GM18907 (cell line): ENCODE results near the gene CTAGE4.
"Not testable (repeated sequence)": the region's sequence is repeated elsewhere in the genome, so short reads cannot be mapped to it uniquely, and the experiment has no call there.

Source experiments
- ATAC-seq: cut with Tn5 transposase; IDR thresholded peaks from one replicate; pipeline ENCODE4 v1.9.1; 2021; ENCODE audit warnings: mild to moderate bottlenecking, moderate library complexity; ENCODE audit not compliant: unreplicated experiment

Gene CTAGE4

GRCh38 chr7:144217200-144217599 is 33.9 kb downstream of the CTAGE4 start:
- ATAC-seq, result not testable (repeated sequence)

DNA sequence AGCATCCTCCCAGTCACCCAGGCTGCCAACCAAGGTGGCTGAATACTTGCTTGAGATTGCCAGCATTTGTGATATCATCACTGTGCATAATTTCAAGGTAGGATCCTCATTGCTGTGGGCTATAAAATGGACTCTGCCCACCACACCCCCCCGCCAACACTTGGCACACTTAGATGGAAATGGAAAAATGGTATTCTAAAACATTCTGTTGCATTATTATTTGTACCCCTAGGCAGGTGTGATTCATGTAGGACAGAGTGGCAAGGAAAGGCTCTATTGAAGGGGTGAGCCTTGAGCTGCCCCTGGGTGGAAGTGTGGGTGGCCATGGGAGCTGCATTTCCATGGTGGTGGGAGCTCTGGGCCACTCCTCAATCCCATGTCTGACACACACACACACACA is 35.3 kb downstream of the CTAGE4 start:
- not testable (repeated sequence) for ATAC-seq

DNA sequence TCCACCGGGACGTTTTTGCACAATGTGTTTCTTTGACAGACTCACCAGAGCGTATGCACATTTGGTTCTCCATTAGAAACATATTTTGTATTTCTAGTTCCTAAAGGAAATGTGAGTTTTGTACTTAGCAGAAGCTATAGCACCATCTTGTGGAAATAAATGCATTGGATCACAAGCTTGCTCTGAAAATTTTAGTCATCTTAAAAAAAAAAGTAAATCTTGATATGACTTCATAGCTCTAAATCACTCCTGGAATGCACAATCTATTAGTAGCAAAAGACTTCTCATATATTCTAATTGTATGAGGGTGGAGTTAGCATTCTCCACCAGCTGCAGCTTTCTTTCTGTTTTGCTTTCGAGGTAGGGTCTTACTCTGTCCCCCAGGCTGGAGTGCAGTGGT is 35.9 kb downstream of the CTAGE4 start:
- ATAC-seq, result peak; percentile 58

GRCh38 chr7:144220531-144220930 is 37.3 kb downstream of the CTAGE4 start:
- not testable (repeated sequence) for ATAC-seq

- not testable (repeated sequence) for ATAC-seq
Measured at GRCh38 chr7:144223675-144224074, 40.4 kb downstream of the CTAGE4 start.

- not testable (repeated sequence) for ATAC-seq
Measured at GRCh38 chr7:144226866-144227265, 43.6 kb downstream of the CTAGE4 start.

GRCh38 chr7:144228810-144229209 is 45.5 kb downstream of the CTAGE4 start:
- not testable (repeated sequence) for ATAC-seq

- not testable (repeated sequence) for ATAC-seq
Measured at GRCh38 chr7:144231027-144231426, 47.8 kb downstream of the CTAGE4 start.

GRCh38 chr7:144233039-144233438 is 49.8 kb downstream of the CTAGE4 start:
- ATAC-seq, result not testable (repeated sequence)
